Amniotic stem cell (primary cell): ENCODE data around the gene HNRNPM.
A peak's percentile ranks its signal among the peaks of the same experiment; 100 is the strongest.

Experiments used
- DNase-seq: peaks from one replicate; lab custom pipeline; 2025; lab: John Stamatoyannopoulos, UW

Gene HNRNPM

DNA sequence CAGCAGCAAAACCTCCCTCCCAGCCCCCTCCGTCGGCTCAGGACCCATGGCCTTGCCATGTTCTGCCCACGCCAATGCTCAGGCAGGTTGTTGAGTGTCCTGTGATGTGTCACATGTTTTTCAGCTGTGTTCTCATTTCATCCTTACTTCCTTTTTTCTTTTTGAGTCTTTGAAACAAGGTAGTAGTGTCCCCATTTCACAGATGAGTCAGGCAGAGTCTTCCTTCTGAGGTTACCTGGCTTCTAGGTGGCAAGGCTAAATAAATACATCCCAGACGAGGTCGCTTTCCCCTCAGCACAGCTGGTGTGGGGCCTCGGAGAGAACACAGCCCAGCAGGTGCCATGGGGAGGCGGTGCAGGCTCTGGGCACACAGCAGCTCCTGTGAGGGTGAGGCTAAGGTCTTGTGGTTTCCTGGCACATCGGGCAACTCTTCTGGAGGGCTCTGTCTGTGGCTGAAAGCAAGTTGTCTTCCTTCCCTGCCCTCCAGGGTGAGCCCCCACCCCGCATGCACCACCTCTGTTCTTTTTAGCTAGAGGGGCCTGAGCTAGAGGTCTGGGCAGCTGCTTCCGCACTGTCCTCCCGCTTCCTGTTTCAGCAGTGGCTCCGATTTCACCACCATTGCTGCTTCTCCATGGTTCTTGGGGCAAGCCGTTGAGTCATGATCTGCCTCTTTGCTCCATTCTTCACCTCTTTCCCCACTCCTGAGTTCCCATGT lies 42.5 kb downstream of the HNRNPM start:
- no peak for DNase-seq

DNA sequence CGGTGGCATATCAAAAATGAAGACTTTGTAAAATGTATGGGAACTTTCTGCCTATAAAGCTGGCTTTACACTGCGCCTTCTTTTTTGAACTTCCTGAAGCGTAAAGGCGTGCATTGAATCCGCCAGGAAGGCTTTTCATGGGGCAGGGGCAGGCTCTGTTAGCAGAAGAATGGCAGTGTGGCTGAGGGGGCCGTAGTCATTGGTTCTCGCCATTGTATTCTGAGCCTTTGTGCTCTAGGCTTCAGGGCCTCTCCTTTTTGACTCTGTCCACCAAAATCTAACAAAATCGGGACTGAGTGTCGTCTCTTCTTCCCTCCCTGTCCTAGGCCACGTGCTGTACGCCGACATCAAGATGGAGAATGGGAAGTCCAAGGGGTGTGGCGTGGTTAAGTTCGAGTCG lies 43.6 kb downstream of the HNRNPM start:
- DNase-seq: no peak

DNA sequence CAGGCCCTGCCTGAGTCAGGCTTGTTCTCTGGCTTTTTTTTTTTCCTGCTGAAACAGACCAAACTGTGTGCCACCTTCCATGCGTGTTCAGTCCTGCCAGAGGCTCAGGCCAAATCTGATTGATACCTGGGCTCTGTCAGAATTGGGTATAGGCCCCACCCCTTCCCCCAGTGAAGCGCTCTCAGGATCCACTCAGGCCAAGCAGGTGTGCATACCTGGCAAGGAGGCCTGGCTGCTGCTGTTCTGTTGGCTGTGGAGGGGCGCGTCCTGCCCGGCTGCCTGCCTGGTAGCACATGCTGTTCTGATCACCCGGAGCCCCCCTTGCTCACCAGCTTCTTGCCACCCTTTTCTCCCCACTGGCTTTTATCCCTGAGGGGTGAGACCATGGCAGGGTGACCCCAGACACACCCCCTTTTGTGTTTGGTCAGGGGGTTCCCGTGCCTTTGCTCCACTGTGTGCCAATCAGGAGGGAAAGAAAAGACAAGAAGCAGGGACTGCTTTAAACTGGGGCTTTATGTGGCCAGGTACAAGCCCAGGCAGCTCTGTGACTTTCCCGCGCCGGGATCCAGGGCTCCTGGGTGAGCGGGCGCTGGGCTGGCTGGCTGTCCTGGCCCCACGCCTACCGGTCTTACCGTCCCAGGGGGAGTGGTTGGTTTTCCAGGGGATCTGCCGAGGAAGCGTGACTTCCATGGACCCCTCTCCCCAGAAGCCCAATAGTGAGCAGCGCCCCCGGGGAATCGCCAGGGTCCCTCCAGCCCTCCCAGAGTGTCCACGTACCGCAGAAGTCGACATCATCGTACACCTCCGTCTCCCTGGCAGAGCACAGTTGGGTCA lies 45.0 kb downstream of the HNRNPM start:
- no peak for DNase-seq

DNA sequence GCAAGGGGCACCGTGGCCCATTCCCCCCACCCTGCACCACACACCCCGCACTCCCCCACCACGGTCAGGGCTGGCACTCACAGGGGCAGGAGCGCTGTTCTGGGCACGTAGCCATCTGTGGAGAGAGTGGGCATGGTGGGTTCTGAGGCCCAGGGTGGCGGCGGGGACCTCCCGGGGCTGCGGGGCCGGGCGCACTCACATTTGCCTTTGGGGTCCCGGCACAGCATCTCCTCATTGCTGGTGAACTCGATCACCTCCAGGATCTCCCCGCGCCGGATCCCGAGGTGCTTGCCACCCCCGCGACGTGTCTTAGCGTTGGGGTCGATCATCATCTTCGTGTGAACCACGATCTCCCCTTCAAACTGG lies 45.6 kb downstream of the HNRNPM start:
- DNase-seq: no peak

DNA sequence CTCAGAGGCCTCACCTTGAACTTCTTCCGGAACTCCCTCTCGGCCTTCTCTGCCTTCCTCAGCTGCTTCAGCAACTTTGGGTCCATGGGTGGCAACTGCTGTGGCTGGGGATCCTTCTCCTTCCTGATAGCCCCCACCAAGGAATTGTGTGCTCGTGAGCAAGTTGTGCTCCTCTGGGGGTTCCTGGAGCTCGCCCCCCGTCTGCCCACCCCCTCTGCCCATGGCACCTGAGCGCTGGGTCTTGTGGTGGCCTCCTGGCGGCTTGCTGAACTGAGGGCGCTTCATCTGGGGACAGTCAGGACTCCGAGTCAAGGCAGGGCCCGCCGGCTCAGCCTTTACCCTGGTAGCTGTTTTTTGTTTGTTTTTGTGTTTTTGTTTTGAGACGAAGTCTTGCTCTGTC lies 46.1 kb downstream of the HNRNPM start:
- DNase-seq: no peak

DNA sequence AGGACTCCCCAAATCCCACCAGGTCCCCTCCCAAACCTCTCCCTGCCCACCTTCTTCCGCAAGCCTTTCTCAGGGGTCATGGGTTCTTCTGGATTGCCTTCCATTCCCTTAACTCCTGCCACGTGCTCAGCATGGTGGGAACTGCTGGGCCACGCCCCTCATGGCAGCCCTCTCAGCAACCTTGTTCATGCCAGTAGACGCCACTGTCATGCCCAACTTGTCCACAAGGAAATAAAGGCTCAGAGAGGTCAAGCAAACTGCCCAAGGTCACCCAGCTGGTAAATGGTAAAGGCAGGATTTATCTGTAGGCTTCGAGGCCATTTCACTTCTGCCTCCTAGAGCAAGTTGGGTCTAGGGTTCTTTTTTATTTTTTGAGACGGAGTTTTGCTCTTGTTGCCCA lies 46.8 kb downstream of the HNRNPM start:
- DNase-seq: no peak

DNA sequence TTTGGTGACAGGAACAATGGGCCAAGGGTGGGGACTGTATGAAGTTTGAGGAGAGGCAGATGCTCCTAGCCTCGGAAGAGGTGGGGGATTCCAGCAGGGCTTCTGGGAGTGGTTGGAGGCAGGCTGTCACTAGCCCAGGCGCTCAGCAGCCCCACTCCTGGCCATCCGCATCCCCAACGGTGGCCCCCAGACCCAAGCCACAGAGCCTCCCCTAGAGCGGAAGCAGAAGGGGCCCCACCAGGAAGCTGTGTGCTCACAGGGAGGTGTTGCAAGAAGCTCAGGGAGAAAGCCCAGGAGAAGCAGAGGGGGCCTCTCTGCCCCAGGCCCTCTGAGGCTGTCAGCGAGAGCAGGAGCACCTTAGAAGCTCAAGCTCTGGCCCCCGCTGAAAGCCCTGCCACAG lies 49.4 kb downstream of the HNRNPM start:
- no peak for DNase-seq

DNA sequence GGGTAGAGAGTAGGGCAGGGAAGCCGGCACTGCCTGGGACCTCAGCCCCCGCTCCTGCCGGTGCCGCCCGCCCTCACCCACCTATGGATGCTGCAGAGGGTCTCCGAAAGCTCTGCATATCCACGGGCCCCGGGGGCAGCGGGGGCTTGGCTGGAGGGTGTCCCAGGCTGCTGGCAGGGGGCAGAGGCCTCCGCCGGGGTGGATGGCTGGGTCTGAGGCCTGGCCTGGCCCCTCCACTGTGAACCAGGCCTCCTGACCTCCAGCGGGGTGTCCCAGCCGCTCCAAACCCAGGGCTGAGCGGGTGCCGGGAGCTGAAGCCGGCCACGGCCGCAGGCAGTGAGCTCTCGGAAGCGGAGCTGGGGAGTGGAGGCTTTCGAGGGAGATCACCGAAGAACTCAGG lies 53.5 kb downstream of the HNRNPM start:
- DNase-seq: no peak

DNA sequence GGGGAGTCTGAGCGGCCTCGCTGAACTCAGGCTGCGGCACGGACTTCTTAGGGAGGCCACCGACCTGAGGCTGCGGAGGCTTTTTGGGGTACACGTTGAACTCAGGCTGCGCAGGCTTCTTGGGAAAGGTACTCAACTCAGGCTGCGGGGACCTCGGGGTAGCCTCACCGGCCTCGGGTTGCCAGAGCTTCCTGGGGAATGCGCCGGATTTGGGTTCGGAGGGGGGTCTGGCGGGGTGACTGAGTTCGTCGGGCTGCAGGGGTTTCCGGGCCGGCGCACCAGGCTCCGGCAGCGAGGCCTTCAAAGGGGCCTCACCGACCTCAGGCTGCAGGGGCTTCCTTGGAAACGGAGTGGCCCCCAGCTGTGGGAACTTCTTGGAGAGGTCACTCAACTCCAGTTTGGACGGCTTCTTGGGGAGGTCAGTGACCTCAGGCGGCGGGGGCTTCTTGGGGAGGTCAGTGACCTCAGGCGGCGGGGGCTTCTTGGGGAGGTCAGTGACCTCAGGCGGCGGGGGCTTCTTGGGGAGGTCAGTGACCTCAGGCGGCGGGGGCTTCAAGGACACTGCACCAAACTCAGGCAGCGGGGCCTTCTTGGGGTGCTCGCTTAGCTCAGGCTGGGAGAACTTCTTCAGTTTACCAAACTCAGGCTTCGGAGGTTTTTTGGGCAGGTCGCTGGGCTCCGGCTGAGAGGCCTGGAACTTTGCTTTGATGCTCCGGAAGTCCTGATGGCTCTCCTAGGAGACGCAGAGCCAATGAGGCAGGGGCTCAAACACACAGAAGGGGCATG lies 54.5 kb downstream of the HNRNPM start:
- no peak for DNase-seq

DNA sequence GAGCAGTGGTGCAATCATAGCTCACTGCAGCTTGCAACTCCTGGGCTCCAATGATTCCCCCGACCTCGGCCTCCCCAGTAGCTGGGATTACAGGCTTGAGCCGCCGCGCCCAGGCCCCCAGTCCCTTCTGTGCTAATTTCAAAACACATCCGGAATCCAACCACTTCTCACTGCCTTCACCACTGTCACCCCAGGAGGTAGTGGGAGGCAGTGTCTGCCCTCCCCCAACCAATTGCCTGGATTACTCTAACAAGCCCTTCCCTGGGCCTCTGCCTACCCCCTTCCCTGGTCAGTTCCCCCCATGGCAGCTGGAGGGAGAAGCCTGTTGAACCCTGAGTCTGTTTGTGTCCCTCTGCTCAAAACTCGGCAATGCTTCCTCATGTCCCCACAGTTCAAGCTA lies 55.4 kb downstream of the HNRNPM start:
- no peak for DNase-seq

DNA sequence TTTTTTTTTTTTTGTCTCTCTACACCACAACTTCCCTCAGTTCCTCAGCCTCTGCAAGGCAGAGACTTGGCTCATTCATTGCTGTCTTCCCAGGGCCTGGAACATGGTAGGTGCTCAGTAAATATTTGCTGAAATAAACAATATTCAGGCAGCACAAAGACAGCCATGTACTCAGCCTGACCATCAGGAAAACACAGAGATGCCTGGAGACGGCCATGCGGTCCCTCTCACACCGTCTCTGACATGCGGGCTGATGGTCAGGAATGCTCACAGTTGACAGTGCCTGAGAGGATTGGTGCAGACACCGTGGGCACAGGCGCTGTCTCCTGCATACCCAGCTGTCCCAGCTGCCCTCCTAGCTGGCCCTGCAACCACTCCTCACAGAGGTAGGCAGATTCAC lies 56.7 kb downstream of the HNRNPM start:
- no peak for DNase-seq

DNA sequence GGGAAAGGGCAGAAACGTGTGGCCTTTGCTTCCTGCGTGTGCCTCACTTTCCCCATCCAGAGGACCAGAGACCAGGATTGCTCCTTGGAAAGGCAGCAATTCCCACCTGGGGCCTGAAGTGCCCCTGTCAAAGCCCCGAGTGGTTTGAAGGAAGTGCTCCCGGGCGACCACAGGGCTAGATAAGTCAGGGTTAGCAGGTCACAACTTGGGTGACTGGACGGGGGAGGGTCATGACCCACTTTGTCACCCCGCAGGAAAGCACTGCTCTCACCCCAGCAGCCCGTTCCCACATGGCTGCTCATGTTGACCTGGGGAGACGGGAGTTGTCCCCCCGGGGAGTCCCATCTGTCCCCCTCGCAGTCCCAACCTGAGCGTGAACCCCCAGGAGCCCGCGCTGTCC lies 57.2 kb downstream of the HNRNPM start:
- no peak for DNase-seq

DNA sequence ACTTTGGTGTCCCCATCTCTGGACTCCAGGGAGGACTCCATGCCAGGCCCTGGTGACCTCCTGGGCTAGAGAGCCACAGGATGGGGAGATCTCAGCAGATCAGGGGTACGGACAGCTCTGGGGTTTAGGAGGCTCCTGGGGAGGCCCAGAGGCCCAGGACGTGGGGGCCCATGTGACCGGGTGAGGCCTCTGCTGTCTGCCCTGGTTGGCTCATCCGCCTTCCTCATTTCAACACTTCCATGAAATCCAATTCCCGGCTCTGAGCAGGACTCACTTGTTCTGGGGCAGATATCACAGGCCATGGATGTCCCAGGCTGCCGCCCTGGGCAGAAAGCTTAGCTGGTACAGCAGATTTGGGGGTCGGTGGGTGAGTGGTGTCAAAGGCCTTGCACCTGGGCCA lies 58.7 kb downstream of the HNRNPM start:
- DNase-seq: no peak

DNA sequence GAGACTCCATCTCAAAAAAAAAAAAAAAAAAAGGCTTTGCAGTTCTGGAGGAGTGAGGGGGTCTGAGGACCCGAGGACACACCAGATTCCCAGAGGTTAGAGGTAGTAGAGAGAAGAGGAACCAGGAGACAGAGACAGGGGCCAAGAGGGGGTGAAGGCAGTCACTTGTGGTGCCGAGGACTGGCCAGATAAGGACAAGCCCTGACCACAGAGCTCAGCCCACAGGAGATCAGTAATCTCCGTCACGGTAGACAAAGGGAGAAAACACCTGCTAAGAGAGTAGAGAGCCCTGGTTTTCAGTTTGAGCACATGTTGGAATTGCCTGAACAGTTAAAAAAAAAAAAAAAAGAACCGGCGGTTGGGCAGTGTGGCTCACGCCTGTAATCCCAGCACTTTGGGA lies 59.4 kb downstream of the HNRNPM start:
- no peak for DNase-seq

DNA sequence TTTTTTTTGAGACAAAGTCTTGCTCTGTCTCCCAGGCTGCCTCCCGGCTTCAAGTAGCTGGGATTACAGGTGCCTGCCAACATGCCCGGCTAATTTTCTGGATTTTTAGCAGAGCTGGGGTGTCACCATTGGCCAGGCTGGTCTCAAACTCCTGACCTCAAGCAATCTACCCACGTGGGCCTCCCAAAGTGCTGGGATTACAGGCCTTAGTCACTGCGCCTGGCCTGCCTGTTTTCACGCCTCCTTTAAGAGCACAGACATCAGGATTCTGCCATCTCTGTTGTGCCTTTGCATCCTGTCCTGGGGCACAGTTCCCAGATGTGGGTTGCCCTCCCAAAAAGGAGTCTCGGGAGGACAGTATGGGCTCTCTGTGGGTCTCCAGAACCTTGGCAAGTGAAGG lies 60.1 kb downstream of the HNRNPM start:
- DNase-seq: no peak

DNA sequence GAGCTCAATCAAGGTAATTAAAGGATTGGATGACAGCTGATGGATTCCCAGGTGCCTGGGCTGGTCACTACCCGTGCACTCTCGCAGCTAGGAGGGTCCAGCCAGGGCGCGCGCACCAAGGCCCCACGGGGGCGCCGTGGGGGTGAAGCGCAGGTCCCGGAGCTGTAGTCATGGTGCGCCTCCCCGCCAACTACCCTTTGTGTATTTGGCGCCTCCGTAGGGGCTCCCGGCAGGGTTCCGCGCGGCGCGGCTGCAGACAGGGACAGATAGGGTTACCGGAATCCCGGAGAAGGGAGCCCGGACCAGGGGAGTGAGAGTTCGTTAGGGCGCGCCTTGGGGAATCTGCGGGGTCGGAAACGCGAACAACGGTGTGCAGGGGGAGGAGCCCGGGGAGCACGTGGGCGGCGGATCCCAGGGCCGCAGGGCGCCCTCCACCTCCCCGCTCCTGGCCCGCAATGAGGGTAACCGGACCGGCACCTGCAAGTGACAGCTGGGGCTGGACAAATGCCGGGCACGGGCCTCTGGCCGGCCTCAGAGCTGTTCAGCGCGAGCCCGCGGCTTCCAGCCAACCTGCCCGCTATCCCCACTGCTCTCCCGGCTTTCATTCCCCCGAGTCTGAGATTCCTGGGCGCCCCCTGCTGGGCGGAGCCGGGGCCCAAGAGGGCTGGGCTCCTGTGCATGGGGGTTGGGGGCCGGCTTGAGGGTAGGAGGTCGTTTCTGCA lies 61.1 kb downstream of the HNRNPM start:
- DNase-seq: peak; percentile 33

DNA sequence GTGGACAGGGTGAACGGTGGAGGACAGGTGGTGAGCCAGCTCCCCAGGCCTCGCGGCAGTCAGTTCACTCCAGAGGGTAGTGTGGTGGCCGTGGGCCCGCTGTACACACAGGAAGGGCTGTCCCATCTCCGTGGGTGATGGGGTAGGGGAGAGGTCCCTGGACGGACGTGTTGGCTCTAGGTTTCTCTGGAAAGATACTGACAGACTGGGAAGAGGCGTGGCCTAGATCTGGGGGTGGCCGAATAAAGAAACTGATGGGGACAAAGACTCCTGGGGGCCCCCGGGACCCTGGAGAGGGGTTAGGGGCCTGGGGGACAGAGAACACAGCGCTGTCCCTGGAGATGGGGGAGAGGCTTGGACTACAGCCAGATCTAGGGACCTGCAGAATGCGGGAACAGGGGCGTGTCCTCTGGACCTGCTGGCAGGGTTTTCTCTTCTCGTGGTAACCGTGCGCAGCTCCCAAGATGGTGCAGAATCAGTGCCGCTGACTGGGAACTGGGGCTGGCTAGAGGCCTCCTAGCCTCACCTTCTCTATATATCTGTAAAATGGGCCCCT lies 61.7 kb downstream of the HNRNPM start:
- DNase-seq: no peak

DNA sequence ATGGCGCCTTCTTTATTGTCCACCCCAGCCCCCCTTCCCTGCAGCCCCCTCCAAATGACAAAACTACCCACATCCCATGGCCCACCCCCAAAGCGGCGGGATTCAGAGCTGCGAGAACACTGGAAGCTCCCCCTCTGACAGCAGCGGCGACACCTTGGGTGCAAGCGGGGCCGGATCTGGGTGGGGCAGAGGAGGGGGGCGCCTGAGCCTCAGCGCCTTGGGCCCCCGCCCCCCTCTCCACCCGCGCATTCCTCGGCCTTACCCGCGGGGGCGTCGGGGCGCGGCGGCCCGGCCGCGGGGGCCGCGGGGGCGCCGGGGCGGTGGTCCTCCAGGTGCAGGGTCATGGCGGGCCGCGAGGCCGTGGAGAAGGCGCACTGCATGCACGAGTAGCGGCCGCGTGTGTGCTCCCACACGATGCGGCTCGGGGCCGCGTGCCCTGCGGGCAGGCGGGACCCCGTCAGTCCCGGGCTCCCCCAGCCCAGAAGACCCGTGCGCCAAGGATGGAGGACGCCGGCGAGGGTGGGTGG lies 65.9 kb downstream of the HNRNPM start:
- DNase-seq: no peak

DNA sequence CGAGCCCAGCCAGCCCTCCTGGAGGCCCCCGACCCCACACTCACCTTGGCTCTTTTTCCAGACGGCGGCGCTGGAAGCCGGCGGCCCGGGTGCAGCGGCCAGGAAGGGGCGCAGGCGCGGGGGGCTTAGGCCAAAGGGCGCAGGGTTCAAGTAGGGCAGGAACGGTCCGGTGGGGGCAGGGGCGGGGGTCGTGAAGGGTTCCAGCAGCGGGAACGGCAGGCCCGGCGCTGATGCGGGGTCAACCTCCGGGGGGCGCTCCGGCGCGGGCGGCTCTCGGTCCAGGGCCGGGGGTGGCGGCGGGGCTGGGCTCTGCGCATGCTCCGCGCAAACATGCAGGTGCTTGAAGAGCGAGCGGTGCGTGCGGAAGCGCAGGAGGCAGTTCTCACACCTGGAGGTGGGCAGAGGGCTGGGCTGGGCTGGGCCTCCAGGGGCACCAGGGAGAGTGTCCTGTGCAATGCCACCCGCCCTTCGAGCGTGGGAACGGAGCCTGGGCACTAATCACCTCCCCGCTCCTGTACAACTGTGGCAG lies 66.9 kb downstream of the HNRNPM start:
- no peak for DNase-seq

DNA sequence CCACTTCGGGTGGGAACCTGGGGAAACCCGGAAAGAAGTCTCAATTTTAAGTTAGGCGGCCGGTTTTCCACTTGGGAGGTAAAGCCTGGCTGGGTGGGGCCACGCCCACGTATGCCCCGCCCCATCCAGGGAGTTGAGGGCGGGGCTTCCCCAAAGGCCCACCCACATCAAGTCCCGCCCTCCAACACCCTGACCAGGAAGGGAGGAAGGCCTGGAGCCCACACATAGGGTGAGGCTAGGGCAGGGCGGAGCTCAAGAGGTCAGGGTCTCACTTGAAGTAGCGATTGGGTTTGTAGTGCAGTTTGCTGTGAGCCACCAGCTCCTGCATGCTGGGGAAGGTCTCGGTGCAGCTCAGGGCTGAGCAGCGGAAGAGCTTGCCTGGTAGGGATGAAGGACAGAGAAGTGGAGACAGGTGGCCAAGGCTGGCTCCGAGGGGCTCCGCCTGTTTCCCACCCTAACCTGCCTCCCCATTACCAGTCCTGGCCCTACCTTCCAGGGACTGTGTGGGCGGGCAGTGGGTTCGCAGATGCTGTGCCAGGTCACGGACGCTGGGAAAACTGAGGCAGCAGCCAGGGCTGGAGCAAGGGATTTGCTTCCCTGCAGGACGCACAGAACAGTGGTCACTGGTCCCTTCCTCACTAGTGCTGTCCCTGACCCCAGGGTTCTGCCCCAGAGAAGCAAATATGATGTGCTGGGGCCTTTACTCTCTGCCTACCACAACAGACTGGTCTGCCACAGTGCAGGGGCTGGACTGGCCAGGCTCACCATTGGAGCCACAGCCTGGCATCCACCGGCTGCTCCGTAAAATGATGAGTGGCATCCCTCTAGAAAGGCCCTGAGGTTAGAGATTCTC lies 67.6 kb downstream of the HNRNPM start:
- DNase-seq: no peak
